ENCODE data around the gene CIDEC. TPM values are rescaled to one million over a fixed set of nuclear protein-coding genes. Genes with fewer than 3 reads are reported as not detected.

The CIDEC gene
- polyA plus RNA-seq, 1 donor from 2014 or later: not detected

DNA sequence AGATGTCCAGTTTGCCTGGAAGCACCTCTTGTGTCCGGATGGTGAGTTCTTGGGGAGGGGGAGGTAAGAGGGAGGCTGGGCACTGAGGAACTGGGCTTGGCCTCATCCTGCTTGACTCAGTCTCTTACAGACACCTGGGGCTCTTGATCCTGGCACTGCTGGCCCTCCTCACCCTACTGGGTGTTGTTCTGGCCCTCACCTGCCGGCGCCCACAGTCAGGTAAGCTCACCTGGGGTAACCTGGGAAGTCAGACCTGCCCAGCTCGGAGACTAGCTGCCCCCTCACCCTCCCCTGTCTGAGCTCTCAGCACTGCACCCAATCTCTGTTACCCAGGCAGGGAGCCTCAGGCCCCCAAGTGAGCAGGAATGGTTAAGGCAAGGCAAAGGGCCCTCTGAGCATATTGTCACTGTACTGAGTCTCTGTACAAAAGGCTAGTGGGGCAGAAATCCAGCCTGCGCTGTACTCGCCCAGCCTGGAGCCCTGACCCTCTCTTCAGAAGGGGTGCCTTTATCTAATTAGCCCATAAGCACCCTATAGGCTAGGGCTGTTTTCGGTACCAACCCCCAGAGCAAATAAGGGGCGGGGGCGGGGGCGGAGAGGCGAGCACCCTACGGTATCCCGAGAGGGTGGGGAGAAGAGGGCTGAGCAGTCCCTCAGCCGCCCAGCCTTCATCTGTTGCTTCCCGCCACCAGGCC, 34.7 kb upstream of the CIDEC start:
- Histone ChIP-seq H4K20me1 (ENCODE audit: insufficient read depth) (no peaks in the 10 kb centered on the region), H3K27ac (ENCODE audit: low read length) (no peak overlapping the region), H3K9me3 (ENCODE audit: low read length) (no peaks in the 10 kb centered on the region), H3F3A (ENCODE audit: insufficient read depth, low read length, poor library complexity, severe bottlenecking) (no peaks in the 10 kb centered on the region), H3K9ac (ENCODE audit: low read length) (peak overlapping the region; percentile 20), H3K36me3 (ENCODE audit: insufficient read depth, low read length) (no peaks in the 10 kb centered on the region), H3K9me2 (ENCODE audit: insufficient read depth, low read length) (no peaks in the 10 kb centered on the region), H3K4me2 (ENCODE audit: low read length) (no peak overlapping the region), H3K4me3 (ENCODE audit: low read length) (peak overlapping the region; percentile 62), H2AFZ (ENCODE audit: low read depth, low read length) (no peak overlapping the region), H3K79me2 (replicated peaks; ENCODE audit: insufficient read depth, low read length) (no peaks in the 10 kb centered on the region), H3K27me3 (ENCODE audit: insufficient read depth, low read depth, low read length) (peaks cover 16% of the 10 kb centered on the region)
- no peak for TF ChIP-seq RAD21 (conservative IDR thresholded peaks at IDR 0.05)

DNA sequence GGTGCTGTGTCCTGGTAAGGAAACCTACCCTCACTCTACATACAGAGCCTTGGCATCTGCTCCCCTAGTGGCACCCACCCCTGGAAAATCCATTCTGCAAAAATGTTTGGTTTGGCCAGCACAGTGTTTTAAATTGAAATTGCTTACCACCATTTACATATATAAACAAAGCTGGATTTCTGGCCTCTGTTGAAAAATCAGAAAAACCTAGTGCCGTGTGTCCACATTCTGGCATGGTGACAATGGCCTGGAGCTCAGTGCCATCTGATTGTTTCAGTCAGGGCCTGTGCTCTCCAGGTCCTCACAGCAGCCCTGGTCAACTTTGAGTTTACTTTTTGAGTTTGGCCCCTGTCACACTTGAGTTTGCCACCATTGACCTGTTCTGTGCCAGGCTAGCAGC, 34.0 kb upstream of the CIDEC start:
- TF ChIP-seq CTCF (IDR thresholded peaks at IDR 0.05; ENCODE audit: poor library complexity, severe bottlenecking) (no peak), REST (IDR thresholded peaks at IDR 0.05; ENCODE audit: borderline replicate concordance) (no peak), EP300 (conservative IDR thresholded peaks at IDR 0.05; ENCODE audit: poor library complexity, severe bottlenecking) (no peak), POLR2AphosphoS5 (IDR thresholded peaks at IDR 0.05) (no peak), SMC3 (conservative IDR thresholded peaks at IDR 0.05; ENCODE audit: poor library complexity) (no peak), RAD21 (conservative IDR thresholded peaks at IDR 0.05) (no peak), TAF1 (IDR thresholded peaks at IDR 0.05; ENCODE audit: low read depth) (no peak), EZH2 (IDR thresholded peaks at IDR 0.05; ENCODE audit: borderline replicate concordance, insufficient read depth, low read length, poor library complexity, severe bottlenecking) (no peak), MXI1 (conservative IDR thresholded peaks at IDR 0.05; ENCODE audit: poor library complexity, severe bottlenecking) (no peak)
- H3F3A ChIP-seq (ENCODE audit: insufficient read depth, low read length, poor library complexity, severe bottlenecking): no peaks in the 10 kb centered on the region
- H3K9me3 ChIP-seq (ENCODE audit: low read length): no peaks in the 10 kb centered on the region
- no peaks in the 10 kb centered on the region for H4K20me1 ChIP-seq (ENCODE audit: insufficient read depth)
- H3K4me3 ChIP-seq (ENCODE audit: low read length): no peak overlapping the region
- H2AFZ ChIP-seq (ENCODE audit: low read depth, low read length): no peak overlapping the region
- H3K9me2 ChIP-seq (ENCODE audit: insufficient read depth, low read length): no peaks in the 10 kb centered on the region
- H3K27me3 ChIP-seq (ENCODE audit: insufficient read depth, low read depth, low read length): peaks cover 16% of the 10 kb centered on the region
- no peak overlapping the region for H3K9ac ChIP-seq (ENCODE audit: low read length)
- no peaks in the 10 kb centered on the region for H3K79me2 ChIP-seq (replicated peaks; ENCODE audit: insufficient read depth, low read length)
- no peaks in the 10 kb centered on the region for H3K36me3 ChIP-seq (ENCODE audit: insufficient read depth, low read length)
- H3K27ac ChIP-seq (ENCODE audit: low read length): no peak overlapping the region
- H3K4me2 ChIP-seq (ENCODE audit: low read length): no peak overlapping the region
